MM.1S (cell line): ENCODE results near the gene GSTT2.
"Not testable (repeated sequence)": the region's sequence is repeated elsewhere in the genome, so short reads cannot be mapped to it uniquely, and the experiment has no call there.

Experiments used
- EZH2 ChIP-seq: fragments of 300-600 bp; sonication (generic); optimal IDR thresholded peaks from 2 replicates; pipeline ENCODE3; 2017; ENCODE audit warnings: low read depth, mild to moderate bottlenecking, antibody characterized with exemption, low read length, mixed read lengths
- TF ChIP-seq, protein P1 (sequence below): fragments of 300-600 bp; sonication (generic); IDR thresholded peaks from 2 replicates; pipeline ENCODE4 v1.5.1; 2016; ENCODE audit warnings: antibody characterized with exemption, low read length, mixed read lengths

DNA sequence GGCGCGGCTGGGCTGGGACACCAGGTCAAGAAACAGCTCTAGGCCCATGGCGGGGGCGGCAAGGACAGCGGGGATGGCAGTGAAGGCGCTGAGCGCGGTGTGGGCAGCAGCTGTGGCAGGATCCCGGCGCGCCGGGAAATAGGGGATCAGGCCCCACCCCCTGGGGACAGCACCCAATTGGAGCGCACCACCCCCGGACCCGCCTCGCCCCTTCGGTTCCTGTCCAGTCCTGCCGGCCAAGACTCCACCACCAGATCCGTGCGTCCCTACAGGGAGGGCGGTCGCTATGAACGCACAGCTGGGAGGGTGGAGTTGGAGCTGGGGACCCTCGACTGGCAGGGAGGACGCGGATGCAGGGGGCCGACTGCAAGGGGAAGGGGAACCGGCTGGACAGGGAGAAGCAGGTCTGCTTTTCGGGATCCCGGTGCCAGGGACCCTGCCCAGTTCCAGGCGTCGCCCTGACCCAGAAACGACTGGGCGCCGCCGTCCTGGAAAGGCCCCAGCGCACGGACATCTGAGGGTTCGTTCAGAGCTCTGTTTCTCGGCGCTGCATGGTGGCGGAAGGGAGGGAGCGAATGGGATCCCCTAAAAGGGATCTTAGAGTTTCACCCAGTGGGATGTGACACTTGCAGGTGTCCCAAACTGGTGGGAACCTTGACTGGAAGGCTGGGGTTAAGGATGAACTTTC, 18.7 kb upstream of the GSTT2 start, which contains the start of gene GSTT2B:
- TF ChIP-seq, protein P1, sequence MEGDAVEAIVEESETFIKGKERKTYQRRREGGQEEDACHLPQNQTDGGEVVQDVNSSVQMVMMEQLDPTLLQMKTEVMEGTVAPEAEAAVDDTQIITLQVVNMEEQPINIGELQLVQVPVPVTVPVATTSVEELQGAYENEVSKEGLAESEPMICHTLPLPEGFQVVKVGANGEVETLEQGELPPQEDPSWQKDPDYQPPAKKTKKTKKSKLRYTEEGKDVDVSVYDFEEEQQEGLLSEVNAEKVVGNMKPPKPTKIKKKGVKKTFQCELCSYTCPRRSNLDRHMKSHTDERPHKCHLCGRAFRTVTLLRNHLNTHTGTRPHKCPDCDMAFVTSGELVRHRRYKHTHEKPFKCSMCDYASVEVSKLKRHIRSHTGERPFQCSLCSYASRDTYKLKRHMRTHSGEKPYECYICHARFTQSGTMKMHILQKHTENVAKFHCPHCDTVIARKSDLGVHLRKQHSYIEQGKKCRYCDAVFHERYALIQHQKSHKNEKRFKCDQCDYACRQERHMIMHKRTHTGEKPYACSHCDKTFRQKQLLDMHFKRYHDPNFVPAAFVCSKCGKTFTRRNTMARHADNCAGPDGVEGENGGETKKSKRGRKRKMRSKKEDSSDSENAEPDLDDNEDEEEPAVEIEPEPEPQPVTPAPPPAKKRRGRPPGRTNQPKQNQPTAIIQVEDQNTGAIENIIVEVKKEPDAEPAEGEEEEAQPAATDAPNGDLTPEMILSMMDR, result not testable (repeated sequence)
- not testable (repeated sequence) for TF ChIP-seq EZH2
